Suprapubic skin (tissue), 4 donors: ENCODE results near the gene ENOX2.

Experiments
- CTCF ChIP-seq, 2 donors: fragments of 200-600 bp in 1 of 2; fragments of 450-650 bp in 1 of 2; sonication (generic) in 1 of 2; IDR thresholded peaks; one replicate each; pipeline ENCODE4 v1.5.1; 2016 to 2019; ENCODE audit warnings: antibody characterized with exemption in 2 of 2, mild to moderate bottlenecking in 1 of 2, moderate library complexity in 1 of 2
- EP300 ChIP-seq: sonication (generic); formaldehyde crosslinking; IDR thresholded peaks from one replicate; pipeline ENCODE4 v1.6.1; 2017; ENCODE audit warnings: antibody characterized with exemption
- POLR2A ChIP-seq, 2 donors: fragments of 450-650 bp; IDR thresholded peaks; one replicate each; pipeline ENCODE4 v1.6.1; 2017; ENCODE audit warnings: antibody characterized with exemption in 2 of 2, mild to moderate bottlenecking in 2 of 2, moderate library complexity in 2 of 2
- POLR2AphosphoS5 ChIP-seq, 3 donors: sonication (generic); formaldehyde crosslinking; IDR thresholded peaks; one replicate each; pipeline ENCODE4 v1.6.1; 2017; ENCODE audit warnings: antibody characterized with exemption in 3 of 3

- TF ChIP-seq POLR2A (IDR thresholded peaks at IDR 0.05) = no peak
- no peak for TF ChIP-seq CTCF (IDR thresholded peaks at IDR 0.05)
- no peak for TF ChIP-seq EP300
- TF ChIP-seq POLR2AphosphoS5 (IDR thresholded peaks at IDR 0.05) = no peak
These were observed 325.6 kb downstream of the ENOX2 start for GRCh38 chrX:130577431-130577830.
